ENCODE data around the gene MED12L.
"Not testable (repeated sequence)": the region's sequence is repeated elsewhere in the genome, so short reads cannot be mapped to it uniquely, and the experiment has no call there.

MED12L gene

DNA sequence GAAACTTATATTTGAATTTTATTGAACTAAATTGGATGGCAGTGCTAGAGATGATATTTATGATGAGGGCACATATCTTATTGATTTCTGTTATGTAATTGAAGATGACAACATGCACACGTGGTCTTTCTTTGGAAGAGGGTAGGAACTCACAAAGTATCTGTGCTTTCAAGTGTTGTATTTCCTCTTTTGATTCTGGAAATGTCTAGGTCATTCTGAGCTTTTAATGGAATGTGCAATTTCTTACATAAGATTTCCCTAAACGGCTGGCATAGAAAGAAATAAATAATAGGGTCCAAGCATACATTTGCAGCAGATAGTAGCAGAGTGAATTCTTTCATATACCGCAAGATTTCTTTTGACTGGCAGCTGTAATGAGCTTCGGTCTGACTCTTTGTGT is 127.7 kb downstream of the MED12L start:
- no peak for DNase-seq

- DNase-seq, result no peak
These were observed 128.4 kb downstream of the MED12L start for GRCh38 chr3:151213881-151214280.

DNA sequence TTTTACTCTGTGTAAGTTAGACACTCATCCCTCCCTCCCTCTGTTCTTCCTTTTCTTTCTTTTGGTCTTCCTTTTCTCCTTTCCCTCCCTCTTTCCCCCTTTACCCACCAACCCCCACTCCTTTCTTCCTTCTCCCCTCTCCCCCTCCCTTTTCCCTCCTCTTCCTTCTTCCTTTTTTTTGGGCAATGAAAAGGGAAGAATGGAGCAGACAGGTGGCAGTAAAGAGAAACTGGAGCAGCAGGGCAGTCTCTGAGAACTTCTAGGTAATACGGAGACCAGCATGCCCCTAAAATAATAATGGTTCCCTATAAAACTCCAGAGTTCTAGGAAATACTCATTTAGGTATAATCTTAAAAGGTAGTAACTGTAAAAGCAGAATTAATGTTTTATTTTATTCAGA is 129.0 kb downstream of the MED12L start:
- DNase-seq, result no peak

DNA sequence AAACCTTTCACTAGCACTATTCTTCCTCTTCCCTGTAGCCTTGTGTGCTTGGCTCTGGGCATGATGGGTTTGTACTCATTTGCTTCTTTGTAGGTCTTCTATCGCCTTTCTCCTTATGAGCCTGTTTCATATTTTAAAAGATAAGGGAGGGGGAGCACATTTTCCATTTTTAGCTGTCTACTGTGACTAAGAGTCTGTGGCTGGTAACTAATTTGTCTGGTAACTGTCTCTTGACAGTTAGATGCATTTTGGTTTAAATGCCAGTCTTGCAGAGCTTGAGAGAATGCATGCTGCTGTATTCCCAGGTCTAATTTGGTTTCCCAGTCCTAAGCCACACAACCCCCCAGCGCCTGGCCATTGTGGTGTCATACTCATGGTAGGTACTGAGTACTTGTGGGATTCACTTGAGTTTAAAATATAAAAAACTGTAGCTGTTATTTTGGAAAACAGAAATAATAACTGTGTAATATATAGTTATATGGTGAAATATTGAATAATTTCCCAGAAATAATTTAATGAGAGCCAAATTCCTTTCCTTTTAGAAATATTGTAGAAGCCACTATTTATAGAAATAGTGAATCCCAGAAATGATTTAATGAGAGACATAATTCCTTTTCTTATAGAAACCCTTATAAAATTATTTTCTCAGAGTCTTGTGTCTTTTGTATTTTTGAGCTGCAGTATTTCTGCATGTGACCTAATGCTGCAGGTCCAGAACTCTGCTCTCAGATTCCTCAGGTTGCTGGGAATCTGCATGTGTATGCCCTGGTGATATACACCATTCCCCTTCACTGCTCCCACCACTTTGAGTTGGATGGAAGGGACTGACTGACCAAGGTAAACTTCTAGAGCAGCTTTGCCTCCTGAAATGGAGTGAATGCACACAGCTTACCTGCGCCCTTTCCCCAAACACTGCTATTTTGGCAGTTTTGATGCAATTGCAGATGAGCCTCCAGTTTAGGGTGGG is 131.5 kb downstream of the MED12L start:
- DNase-seq, result no peak

DNA sequence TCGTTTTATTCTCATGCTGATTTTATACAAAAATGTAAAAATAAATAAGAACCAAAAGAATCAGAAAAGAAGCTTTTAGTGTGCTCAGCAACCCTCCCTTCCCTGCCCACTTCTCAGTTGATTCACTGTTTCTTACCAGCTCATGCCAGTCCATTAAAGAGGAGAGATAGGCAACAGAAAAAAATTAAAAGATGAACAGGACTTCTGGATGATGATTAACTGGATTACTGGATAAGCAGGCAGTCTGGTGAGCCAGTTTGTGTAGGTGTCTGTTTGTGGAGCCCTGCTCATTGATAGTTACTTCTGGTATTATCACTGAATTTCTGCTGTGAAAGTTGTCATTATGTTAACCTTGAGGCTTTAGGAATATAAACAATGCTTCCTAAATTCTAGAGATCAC is 132.7 kb downstream of the MED12L start:
- DNase-seq, result peak; percentile 58

- peak; percentile 27 for DNase-seq
These were observed 133.6 kb downstream of the MED12L start for GRCh38 chr3:151219056-151219455.

- DNase-seq, result no peak
These were observed 138.9 kb downstream of the MED12L start for GRCh38 chr3:151224268-151224866.

DNA sequence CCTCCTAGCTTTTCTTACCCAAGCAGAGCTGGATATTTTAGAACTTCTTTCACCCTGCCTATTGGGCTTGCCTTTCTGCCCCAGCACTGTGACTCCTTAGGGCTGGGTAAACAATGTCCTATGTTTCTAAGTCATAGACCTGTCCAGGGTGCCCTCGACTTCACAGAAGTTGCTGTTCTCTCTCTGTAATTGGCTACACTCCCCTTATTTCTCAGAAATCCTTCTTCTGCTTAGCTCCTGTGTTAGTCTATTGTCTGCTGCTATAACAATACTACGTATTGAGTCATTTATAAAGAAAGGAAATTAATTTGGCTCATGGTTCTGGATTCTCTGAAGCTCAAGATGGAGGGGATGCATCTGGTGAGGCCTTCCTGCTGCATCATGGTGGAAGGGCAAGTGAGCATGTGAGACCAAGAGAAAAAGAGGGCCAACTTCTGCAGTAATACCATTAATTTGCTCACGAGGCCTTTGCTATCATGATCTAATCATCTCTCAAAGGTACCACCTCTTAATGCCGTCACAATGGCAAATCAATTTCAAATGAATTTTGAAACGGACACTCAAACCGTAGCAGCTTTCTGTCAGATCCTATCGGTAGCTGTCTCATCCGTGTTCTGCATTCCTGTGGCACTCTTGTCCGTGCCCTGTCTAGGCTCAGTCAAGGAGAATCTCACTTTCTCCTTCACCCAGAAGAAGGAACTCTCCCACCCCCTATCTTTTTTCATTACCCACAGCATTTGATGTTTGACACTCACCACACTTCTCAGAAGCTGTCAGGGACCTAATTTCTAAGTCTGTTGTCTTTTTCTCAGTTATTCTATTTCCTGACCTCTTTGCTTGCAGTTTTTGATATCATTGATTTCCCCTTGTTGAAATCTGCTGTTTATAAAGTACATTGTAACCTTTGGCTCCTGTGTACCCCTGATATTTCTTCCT is 139.8 kb downstream of the MED12L start:
- no peak for DNase-seq

DNA sequence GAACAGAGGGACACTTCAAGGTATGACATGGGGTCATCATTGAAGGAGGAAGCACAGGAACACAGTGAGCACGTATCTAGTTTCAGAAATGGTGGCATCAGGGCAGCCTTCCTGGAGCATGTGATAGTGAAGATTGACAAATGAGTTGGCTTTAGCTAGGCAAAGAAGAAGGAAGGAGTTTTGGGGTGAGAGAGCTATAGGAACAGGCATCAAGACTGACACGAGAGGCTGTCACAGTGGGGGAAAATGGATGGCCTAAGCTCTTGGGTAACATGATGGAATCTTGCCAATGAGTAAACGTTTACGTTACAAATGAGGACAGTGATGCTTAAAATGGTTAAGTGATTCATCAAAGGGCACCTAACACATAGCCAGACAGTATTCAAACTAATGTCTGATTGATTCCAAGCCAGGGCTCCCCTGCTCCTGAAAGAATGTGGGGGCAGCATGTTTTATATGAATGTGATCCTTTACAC is 140.7 kb downstream of the MED12L start:
- DNase-seq, result no peak

DNA sequence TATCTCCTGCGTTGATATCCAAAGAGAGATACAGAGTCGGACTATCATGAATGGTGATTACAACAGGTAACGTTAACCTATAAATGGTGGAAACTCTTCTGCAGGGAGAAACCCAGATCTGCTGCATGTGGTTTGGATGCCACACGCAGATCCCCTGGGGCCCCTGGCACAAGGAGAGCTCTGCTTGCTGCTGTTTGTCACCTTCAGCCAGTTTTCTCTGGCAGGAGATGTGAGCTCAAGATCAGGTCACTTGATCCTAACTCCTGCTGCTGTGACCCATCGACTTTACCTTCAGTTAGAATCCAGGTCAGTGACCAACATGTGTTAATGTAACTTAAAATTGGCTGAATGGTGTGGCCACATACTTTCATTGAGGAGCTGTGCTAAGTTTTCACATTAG is 141.4 kb downstream of the MED12L start:
- no peak for DNase-seq

DNA sequence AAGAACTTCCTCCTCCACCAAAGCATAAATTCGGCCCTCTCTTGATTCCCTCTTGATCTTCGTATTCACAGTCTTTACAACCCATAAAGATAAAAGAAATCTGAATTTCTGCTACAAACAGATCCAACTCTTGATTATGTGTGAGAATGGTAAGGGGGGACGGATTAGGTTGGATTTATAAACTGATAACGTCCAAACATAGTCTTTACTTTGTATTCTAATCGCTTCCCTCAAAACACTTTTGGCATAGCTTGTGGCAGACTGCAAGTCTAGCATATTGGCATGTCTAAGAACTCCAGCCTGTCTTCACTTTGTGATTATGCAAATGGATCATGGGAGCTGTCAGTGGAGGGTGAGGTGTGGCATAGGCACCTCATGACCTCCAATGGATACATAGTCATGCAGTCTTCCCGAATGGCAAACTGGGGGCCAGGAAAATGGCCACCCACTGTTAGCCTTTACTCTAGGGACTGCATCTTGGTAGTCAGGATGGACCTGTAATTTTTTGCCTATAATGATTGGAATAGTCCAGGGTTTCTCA is 141.9 kb downstream of the MED12L start:
- DNase-seq, result no peak

DNA sequence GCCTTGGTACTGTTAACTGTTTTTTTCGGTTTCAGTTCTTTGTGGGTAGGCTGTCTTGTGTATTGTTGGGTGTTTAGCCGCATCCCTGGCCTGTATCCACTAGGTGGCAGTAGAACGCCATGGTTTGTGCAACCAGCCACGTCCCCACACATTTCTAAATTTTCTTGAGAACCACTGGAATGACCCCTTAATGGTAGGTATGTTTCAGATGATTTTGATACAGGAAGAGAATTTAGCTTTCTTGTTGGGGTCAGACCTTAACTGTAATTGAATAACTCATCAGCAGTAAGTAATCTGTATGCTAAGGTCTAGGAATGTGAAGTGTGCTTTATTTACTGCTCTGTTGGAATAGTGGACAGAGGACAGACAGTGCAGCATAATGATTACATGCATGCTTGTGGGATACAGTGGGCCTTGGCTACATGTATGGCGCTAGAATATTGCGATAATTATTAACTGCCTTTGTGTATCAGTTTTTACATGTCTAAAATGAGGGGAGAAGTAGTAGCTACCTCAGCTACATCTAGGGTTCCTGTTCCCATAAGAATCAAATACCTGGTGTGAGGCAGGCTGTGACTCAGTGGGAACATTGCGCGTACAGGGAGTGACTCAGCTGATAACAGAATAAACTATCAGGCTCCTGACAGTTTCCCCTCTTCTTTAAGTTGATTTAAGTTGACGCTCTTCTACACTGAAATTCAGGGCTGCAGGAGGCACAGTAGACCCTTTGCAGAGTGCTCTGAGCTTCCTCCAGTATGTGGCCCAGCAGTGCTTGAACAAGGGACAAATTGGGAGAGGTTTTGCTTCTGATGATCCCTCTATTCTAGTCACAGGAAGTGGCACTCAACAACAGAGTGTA is 142.6 kb downstream of the MED12L start:
- peak; percentile 79 for DNase-seq

DNA sequence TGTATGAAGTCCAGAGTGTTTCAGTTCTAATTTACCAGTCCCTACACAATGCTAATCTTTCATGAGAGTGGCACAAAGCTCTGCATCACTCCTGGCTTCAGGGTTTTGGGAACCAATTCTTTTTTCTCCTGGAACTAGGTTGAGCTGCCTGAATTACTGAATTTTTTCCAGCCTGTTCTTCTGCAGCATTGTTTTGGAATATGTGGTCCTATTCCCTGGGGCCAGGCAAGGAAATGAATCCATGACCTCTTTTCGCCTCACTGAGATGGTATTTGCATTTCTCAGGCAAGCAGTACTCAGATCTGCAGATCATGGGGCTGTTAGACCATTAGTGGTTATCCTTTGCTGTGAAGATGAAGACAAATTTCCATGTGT is 143.2 kb downstream of the MED12L start:
- no peak for DNase-seq

DNA sequence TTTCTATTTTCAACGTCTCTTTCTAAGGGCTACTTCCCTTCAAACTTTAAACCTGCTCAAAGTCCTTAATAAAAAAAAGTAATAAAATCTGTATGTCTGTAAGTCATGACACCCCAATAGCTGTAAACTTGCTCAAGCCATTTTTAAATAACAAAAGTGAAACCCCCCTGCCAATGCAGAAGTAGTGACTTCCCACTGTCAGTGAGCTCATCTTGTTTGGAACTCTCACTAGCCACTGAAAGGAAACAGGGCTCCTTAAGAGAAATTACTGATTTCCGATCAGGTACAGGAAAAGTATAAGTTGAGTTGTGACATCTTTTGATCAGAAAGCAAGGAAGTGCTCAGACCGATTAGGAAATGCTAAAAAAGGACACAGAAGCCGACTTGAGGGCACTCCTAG is 145.2 kb downstream of the MED12L start:
- no peak for DNase-seq

GRCh38 chr3:151232403-151232802 is 146.9 kb downstream of the MED12L start:
- not testable (repeated sequence) for DNase-seq

DNA sequence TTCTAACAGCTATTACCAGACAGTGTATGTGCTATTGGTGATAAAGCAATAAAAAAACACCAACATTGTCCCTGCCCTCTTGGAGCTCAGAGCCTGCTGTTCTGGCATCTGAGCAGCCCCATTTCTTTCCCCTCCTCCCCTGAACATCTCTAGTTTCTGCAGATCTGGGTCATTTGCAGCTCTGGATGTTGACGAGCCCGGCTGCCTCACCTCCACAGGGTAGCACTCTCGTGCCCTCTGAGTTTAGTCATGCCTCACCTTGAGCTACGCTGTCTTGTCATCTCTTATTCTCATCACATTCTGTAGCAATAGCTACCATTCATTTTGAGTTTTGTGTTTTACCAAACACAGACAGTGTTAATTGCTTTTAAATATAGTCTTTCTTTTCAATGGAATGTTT is 147.5 kb downstream of the MED12L start:
- no peak for DNase-seq

GRCh38 chr3:151234825-151235224 is 149.4 kb downstream of the MED12L start:
- DNase-seq, result no peak

- DNase-seq, result no peak
These were observed 150.9 kb downstream of the MED12L start for GRCh38 chr3:151236316-151236715.

GRCh38 chr3:151236736-151237135 is 151.3 kb downstream of the MED12L start:
- no peak for DNase-seq

DNA sequence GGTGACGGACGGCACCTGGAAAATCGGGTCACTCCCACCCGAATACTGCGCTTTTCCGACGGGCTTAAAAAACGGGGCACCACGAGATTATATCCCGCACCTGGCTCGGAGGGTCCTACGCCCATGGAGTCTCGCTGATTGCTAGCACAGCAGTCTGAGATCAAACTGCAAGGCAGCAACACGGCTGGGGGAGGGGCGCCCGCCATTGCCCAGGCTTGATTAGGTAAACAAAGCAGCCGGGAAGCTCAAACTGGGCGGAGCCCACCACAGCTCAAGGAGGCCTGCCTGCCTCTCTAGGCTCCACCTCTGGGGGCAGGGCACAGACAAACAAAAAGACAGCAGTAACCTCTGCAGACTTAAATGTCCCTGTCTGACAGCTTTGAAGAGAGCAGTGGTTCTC is 156.5 kb downstream of the MED12L start:
- not testable (repeated sequence) for DNase-seq

- no peak for DNase-seq
These were observed 163.4 kb downstream of the MED12L start for GRCh38 chr3:151248772-151249337.

Measured in NCI-H82 (cell line).